Measurements from ENCODE around the gene AMELY.
"Not testable (repeated sequence)": the region's sequence is repeated elsewhere in the genome, so short reads cannot be mapped to it uniquely, and the experiment has no call there.

AMELY gene, protein sequence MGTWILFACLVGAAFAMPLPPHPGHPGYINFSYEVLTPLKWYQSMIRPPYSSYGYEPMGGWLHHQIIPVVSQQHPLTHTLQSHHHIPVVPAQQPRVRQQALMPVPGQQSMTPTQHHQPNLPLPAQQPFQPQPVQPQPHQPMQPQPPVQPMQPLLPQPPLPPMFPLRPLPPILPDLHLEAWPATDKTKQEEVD

DNA sequence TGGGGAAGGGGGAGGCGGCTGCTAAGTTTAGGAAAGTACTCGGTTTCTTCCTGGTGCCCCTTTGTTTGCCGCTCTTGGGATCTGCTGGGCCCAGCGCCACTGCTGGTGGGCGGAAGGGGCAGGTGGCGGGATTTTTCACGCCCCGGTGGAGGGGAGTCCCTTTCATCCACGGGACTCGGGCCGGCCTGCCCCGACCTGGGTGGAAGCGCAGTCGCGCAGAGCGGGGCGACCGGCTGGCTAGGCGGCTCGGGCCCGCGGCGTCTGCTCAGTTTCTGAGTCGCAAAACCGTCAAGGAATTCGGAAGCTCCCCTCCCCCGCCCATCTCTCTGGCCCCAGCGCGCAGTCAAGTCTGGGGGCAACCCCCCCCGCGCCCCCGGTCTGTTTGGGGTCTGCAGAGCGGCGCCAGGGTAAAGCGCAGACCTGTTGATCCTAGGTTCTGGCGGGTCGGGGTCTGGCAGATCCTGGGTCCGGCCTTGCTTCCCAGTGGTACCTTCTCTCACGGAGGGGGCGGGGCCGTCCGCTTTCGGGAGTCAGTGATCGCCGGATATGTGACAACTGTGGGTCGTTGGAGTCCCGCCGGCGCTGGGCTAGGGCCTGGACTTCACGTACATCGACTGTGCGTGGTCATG lies at the start of gene AMELY:
Gene AMELY, minus strand, starts transcription at position 500 of the 629 bp plus-strand sequence. CDS start 39,144 bp downstream, outside the sequence.
- DNase-seq (ENCODE audit: low read depth, low spot score), result no peak

DNA sequence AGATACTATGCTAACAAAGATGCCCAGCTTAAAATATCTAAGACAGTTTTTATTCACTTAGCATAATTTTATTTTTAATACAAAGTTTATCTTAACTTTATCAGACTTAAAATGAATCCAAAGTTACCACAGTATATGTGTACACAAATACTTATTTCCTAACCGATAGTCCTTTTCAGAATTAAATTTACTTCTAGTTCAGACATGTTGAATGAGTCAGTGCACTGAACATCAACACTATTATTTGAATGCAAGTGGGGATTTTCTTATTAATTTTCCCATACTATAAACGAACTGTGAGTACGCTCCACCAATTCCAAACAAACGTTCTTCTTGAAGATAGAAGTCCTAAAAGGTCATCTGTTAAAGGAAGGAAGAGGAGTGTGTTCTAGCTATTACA lies 38.4 kb upstream of the AMELY start:
- no peak for DNase-seq (ENCODE audit: low read depth, low spot score)

DNA sequence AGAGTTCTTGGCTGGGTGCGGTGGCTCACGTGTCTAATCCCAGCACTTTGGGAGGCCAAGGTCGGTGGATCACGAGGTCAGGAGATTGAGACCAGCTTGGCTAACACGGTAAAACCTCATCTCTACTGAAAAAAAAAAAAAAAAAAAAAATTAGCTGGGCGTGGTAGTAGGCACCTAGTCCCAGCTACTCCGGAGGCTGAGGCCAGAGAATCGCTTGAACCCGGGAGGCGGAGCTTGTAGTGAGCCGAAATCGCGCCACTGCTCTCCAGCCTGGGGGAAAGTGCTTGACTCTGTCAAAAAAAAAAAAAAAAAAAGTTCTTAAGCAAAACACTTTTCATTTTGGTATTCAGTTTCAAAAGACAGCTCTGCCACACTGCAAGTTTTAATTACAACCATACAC lies 36.8 kb upstream of the AMELY start:
- DNase-seq (ENCODE audit: low read depth, low spot score), result no peak

DNA sequence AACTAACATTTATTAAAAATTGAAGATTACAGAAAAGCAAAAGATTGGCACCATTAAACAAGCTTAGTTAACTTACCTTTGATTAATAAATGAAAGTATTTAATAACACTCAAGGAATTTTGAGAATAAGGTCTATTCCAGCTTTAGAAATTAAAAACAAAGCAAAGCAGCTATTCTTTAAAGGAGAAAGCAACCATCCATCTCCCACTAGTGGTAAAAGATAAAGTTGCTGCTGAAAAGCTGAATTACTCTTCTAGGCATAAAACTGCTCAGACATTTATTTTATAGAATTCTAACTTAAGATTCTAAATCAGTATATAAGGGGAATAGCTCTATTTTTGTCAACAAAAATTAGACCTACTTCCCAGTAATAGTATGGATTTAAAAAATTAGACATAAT lies 36.1 kb upstream of the AMELY start:
- no peak for DNase-seq (ENCODE audit: low read depth, low spot score)

DNA sequence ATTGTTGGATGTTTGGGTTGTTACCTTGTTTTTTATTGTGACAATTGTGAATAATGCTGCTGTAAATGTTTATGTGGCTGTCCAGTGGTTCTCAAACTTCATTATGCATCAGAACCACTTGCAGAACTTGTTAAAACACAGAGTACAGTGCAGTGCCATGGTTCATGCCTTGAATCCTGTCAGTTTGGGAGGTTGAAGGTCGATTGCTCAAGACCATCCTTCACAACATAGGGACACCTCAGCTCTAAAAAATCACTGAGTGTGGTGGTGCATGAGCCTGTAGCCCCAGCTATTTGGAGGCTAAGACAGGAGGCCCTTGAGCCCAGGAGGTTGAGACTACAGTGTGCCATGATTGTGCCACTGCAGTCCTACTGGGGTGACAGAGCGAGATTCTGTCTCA lies 23.9 kb upstream of the AMELY start:
- no peak for DNase-seq (ENCODE audit: low read depth, low spot score)

DNA sequence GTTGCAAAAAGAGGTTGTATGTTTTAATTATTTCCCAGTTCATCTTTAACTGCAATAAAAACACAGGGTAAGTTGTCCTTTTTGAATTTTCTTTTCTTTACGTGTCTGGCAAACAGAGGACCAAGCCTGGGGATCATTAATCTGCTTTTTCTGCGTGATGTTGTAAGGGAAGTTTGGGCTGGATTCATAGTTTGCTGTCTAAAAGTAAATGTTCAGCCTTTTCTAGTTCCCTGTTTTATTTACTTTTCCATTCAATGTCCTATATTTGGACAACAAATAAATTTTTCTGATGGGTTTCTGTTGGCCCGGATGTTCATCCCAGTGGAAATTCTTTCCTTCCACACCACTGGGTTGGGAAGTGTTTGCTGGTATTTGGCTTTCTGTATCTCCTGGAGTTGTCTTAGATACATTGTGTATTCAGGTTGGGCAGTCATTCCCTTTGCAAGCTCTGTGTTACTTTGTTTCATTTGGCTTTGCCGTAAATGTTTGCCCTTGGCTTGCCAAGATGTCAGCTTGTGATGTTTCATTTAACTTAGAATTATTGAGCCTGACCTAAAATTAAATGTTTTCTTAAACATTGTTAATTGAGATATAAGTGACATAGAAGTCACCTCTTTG lies 20.3 kb upstream of the AMELY start:
- no peak for DNase-seq (ENCODE audit: low read depth, low spot score)

DNA sequence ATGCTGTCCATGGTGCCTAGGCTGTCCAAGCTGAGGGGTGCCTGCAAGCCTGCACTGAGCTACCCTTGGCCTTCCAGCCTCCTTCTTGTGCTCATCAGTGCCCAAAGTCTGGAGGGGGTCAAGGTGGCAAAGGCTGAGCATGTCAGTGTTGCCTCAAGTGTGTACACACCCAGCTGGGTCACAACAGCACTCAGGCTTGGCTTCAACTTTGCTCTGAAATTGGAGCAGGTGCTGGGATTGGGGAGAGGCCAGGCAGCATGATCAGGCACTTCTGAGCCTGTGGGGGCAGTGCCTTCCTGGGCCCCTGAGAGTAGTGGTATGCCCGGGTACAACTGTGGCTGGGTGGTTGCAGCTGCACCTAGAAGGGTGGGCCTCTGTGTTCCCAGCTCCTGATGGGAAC lies 17.7 kb upstream of the AMELY start:
- no peak for DNase-seq (ENCODE audit: low read depth, low spot score)

DNA sequence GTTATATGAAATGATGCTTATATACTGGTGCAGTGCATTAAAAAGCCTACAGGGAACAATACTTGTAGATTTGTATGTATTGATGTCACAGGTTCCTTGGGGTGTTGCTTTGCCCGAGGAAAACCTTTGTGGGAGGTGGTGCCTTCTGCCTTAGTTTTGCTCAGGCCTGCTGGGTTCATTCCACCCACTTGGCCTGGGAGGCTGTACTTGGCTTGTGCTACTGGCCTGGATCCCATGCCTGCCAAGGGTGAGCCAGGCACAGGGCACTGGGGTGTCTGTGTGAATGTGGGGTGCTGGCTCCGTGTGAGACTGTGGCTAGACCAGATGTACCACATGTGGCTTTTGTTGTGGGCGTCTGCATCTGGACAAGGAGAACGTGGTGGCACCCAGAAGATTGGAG lies 16.7 kb upstream of the AMELY start:
- no peak for DNase-seq (ENCODE audit: low read depth, low spot score)

DNA sequence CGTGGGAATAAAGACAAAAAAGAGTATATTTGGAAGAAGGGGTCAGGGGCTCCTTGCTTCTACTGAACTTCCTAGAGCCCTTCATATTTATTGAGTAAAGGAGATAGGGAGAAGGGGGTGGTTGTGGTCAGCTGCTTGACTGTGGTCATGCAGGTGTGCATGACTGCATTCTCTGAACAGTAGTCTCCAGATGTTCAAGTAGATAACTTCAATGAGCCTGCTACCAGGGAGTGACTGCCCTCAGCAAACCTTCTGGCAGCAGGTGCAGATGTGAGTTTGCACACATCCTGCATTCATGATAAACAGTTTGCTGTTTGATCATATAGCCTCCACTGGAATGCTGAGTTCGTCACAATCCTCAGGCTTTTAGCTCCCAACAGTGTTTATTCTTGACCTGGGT lies 9.5 kb upstream of the AMELY start:
- no peak for DNase-seq (ENCODE audit: low read depth, low spot score)

DNA sequence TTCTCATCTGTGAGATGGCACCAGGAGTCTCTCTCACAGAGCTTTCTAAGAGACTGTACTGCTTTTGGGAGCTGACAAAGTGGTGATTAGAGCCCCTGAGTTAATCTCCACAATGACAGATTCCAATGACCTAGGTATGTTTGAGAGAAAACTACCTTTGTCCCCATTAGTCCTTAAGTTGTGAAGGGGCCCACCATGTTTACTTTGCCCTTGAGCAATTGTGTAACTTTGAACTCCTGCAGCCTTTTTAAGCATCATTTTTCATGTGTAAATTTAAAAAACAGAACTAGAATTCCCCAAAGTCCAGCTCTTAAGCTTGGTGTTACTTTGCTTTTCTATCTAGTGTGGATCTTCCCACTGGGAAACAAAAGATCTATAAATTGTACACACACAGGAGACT lies 1.8 kb upstream of the AMELY start:
- DNase-seq (ENCODE audit: low read depth, low spot score), result no peak

DNA sequence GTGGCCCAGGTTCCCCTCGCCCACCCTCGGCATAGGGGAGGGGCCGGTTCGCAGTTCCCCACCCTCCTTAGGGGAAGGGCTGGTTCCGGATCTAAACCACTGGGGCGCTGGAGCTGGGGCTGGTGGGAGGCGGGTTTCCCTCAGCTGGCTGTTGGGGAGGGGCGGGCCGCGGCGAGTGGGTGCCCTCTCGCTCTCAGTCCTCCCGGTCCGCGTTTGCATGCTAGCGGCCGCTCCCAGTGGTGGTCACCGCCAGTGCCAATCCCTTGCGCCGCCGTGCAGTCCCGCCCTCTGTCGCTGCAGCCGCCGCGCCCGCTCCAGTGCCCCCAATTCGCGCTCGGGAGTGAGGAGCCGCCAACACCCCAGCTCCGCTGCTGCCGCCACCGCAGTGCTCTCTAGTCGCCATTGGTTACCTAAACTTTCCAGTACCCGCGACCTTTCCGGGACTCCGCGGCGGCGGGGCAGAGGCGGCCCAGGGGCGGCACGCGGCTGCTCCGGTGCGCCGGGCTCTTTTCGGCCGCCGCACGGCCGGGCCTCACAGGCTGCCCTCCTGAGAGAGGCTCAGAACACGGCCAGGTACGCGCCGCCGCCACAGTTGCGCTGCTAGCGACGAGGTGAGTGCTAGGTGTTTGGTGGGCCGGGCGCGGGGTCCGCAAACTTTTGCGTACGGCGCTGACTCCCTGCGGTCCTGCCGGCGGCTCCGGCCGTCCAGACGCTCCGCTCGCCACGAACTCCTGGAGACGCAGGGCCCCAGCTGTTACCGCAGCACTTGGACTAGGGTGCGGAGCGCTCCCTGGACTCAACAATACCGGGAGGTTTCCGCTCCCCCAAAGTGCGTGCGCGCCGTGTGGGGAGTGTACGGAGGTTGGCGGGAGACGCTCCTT lies 940 bp downstream of the AMELY start, which contains the start of gene TBL1Y:
Gene TBL1Y, plus strand, starts transcription at position 326 of the 881 bp plus-strand sequence. CDS start 114,388 bp downstream, outside the sequence.
- no peak for DNase-seq (ENCODE audit: low read depth, low spot score)

DNA sequence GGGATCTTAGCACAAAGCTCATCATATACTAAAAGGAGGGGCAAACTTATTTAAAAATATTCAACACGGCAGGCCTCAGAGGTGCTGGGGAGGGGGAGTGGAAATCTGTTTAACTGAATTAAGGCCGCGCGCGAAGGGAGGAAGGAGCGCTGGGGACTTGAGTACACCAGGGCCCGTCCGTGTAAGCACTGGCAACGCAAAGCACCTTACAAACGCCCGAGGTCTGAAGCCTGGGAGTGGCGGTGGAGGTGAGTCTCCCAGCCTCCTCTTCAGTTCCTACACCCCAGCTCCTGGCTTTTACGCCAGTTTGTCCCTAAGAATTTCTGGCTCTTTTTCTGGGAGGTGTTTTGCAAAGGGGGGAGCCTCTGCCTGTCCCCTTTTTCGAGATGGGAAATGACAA lies 1.7 kb downstream of the AMELY start:
- no peak for DNase-seq (ENCODE audit: low read depth, low spot score)

DNA sequence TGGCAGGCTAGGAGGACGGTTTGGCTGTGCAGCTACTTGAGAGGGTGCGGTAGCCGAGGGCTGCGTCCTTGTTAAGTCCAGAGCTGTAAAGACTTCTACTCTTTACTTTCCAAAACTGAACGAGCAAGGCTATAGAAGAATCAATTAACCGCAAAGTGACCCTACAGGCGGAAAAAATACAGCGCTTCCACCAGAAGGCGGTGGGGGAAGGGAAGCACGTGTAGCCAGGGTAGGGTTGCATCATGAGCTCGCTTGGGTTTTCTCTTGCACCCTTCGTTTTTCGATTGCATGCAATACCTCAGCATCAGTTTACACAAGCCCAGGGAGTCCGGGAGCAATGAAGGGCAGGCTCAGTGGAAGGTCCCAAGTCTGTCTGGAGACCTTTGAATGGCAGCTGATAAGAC lies 2.4 kb downstream of the AMELY start:
- no peak for DNase-seq (ENCODE audit: low read depth, low spot score)

DNA sequence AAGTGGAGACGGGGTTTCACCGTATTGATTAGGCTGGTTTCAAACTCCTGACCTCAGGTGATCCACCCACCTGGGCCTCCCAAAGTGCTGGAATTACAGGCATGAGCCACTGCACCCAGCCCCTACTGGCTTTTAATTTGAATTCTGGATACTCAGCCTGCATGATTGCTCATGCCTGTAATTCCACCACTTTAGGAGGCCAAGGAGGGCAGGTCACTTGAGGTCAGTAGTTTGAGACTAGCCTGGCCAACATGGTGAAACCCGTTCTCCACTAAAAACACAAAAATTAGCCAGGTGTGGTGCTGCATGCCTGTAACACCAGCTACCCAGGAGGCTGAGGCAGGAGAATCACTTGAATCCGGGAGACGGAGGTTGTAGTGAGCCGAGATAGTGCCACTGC lies 3.5 kb downstream of the AMELY start:
- not testable (repeated sequence) for DNase-seq (ENCODE audit: low read depth, low spot score)

DNA sequence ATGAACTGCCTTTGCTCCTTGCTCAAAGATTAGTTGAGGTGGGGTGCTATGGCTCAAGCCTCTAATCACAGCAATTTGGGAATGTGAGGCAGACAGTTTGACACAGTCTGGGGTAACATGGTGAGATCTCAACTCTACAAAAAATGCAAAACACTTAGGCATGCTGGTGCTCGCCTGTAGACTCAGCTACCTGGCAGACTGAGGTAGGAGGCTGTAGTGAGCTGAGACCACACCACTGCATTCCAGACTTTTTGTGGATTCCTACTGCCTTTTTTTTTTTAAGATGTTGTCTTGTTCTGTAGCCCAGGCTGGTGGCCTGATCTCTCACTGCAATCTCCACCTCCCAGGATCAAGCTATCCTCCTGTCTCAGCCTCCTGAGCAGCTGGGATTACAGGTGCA lies 4.0 kb downstream of the AMELY start:
- DNase-seq (ENCODE audit: low read depth, low spot score), result no peak

DNA sequence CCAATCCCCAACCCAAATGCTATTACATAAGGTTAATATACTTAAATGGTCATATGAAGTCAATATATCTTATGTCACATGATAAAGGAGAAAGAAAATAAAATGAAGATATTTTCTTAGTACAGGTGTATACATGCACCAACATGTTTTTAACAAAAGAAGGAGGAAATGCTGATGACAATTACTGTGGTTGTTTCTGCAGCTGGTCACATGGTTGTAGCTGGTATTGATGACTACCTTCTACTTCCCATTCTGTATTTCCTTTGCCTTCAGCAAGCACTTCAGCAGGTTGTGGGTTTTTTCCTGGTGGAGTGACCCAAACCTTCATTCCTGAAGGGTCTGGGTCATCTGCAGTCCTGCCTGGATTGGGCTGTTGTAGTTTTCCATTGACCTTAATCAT lies 9.4 kb downstream of the AMELY start:
- not testable (repeated sequence) for DNase-seq (ENCODE audit: low read depth, low spot score)

DNA sequence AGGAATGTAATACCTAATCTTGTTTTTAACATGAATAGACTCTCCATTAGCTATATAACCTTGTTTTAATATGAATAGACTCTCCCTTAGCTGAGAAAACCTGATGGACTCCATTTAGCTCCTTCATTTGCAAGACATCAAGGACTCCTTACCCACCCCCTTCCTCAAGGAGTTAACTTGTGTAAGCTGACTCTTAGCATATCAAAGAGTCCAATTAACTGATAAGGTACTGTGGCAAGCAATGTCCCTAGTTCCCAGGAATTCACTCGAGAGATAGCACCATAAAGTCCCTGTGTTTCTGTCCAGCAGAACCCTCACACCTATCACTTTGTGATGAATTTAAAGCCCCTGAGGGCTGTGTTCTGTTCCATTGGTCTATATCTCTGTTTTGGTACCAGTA lies 16.3 kb downstream of the AMELY start:
- no peak for DNase-seq (ENCODE audit: low read depth, low spot score)

DNA sequence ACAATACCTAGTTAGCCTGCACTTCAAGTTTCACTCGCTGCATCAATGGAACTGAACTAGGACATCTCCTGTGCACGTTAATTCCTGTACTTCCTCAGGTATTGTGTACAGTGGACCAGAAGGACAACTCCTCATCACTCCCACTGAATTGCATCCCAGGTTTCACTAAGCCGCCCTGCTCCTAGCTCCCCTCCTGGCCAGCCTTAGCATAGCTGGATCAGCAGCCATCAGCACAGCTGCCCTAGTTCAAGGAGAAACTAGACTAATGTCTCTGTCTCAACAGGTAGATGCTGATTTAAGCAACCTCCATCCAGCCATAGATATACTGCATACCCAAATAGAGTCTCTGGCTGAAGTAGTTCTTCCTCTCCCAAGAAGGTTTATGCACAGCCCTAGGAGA lies 17.1 kb downstream of the AMELY start:
- no peak for DNase-seq (ENCODE audit: low read depth, low spot score)

DNA sequence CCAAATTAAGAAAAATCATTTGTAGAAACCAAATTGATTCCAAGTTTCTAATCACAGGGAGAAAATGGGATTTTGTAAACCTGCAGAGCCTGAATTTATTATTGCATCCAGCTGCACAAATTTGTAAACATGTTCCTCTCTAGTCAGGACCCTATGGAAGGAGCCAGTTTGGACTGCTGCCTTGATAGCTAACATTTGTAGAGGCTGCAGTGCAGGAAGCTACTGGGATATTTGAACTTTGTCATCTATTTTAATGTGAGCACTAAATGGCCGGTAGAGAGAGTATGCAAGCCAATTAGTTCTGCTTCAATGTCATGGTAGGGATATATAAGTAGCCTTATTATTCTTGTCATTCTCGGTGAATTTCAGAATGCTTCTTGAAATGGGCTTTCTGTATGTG lies 62.2 kb downstream of the AMELY start:
- DNase-seq (ENCODE audit: low read depth, low spot score), result no peak

DNA sequence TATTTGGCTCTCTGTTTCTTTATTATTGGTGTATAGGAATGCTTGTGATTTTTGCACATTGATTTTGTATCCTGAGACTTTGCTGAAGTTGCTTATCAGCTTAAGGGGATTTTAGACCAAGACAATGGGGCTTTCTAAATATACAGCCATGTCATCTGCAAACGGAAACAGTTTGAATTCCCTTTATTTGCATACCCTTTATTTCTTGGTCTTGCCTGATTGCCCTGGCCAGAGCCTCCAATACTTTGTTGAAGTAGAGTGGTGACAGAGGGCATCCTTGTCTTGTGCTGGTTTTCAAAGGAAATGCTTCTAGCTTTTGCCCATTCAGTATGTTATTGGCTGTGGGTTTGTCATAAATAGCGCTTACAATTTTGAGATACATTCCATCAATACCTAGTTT lies 68.9 kb downstream of the AMELY start:
- DNase-seq (ENCODE audit: low read depth, low spot score), result not testable (repeated sequence)

Data from ELF-1 (cell line).